M059J (cell line): Measurements from ENCODE around the gene ARHGAP42. TPM values are rescaled to one million over a fixed set of nuclear protein-coding genes. Genes with fewer than 3 reads are reported as not detected.

Experiments
- DNase-seq: peaks from one replicate; pipeline ENCODE4 v3.0.0-alpha.2; 2012; ENCODE audit warnings: low read depth
- total RNA-seq: library from RNA; depleted of rRNA; stranded (reverse); fragments of >200 nt; shearing (Covaris generic); gene quantifications from 2 replicates; pipeline ENCODE4 v1.2.3, GENCODE V29; 2014

Gene ARHGAP42
- total RNA-seq, 1 experiment from 2014 or later, result 5.9 TPM

GRCh38 chr11:100918551-100919500, 231.7 kb downstream of the ARHGAP42 start:
- DNase-seq, result peak; percentile 83

GRCh38 chr11:100920593-100920992, 233.5 kb downstream of the ARHGAP42 start:
- peak; percentile 6 for DNase-seq

- no peak for DNase-seq
Measured at GRCh38 chr11:100922121-100922520, 235.0 kb downstream of the ARHGAP42 start.

- peak; percentile 34 for DNase-seq
Measured at GRCh38 chr11:100923555-100923954, 236.5 kb downstream of the ARHGAP42 start.

GRCh38 chr11:100925935-100926334, 238.8 kb downstream of the ARHGAP42 start:
- DNase-seq, result peak; percentile 86

GRCh38 chr11:100927579-100927978, 240.5 kb downstream of the ARHGAP42 start:
- peak; percentile 15 for DNase-seq

GRCh38 chr11:100928426-100928825, 241.3 kb downstream of the ARHGAP42 start:
- no peak for DNase-seq

- DNase-seq, result peak; percentile 51
Measured at GRCh38 chr11:100929377-100929776, 242.3 kb downstream of the ARHGAP42 start.

GRCh38 chr11:100930185-100930778, 243.2 kb downstream of the ARHGAP42 start:
- peak; percentile 76 for DNase-seq

- DNase-seq, result peak; percentile 48
Measured at GRCh38 chr11:100932474-100933100, 245.5 kb downstream of the ARHGAP42 start.

- DNase-seq, result no peak
Measured at GRCh38 chr11:100936781-100937180, 249.7 kb downstream of the ARHGAP42 start.

GRCh38 chr11:100939571-100939970, 252.5 kb downstream of the ARHGAP42 start:
- no peak for DNase-seq

- no peak for DNase-seq
Measured at GRCh38 chr11:100940111-100940510, 253.0 kb downstream of the ARHGAP42 start.

- DNase-seq, result no peak
Measured at GRCh38 chr11:100941033-100941432, 253.9 kb downstream of the ARHGAP42 start.

GRCh38 chr11:100942016-100942415, 254.9 kb downstream of the ARHGAP42 start:
- peak; percentile 22 for DNase-seq

GRCh38 chr11:100948936-100949335, 261.8 kb downstream of the ARHGAP42 start:
- DNase-seq, result no peak

- DNase-seq, result no peak
Measured at GRCh38 chr11:100949443-100949842, 262.4 kb downstream of the ARHGAP42 start.

GRCh38 chr11:100955318-100955717, 268.2 kb downstream of the ARHGAP42 start:
- no peak for DNase-seq

GRCh38 chr11:100956351-100956750, 269.3 kb downstream of the ARHGAP42 start:
- DNase-seq, result no peak

- no peak for DNase-seq
Measured at GRCh38 chr11:100957499-100957898, 270.4 kb downstream of the ARHGAP42 start.

GRCh38 chr11:100961633-100962032, 274.5 kb downstream of the ARHGAP42 start:
- peak; percentile 39 for DNase-seq

- peak; percentile 28 for DNase-seq
Measured at GRCh38 chr11:100963375-100963774, 276.3 kb downstream of the ARHGAP42 start.
